GM18502 (cell line): Measurements from ENCODE around the gene DHRS4.

ENCODE experiments used
- ATAC-seq: cut with Tn5 transposase; IDR thresholded peaks from one replicate; pipeline ENCODE4 v1.9.1; 2021; ENCODE audit warnings: mild to moderate bottlenecking; ENCODE audit not compliant: unreplicated experiment, poor library complexity

DHRS4 gene

GRCh38 chr14:23953464-23954278, at the start of gene DHRS4:
DHRS4 (plus strand) TSS chr14:23953770; CDS start chr14:23953789, 19 bp downstream.
- ATAC-seq = peak; percentile 94

DNA sequence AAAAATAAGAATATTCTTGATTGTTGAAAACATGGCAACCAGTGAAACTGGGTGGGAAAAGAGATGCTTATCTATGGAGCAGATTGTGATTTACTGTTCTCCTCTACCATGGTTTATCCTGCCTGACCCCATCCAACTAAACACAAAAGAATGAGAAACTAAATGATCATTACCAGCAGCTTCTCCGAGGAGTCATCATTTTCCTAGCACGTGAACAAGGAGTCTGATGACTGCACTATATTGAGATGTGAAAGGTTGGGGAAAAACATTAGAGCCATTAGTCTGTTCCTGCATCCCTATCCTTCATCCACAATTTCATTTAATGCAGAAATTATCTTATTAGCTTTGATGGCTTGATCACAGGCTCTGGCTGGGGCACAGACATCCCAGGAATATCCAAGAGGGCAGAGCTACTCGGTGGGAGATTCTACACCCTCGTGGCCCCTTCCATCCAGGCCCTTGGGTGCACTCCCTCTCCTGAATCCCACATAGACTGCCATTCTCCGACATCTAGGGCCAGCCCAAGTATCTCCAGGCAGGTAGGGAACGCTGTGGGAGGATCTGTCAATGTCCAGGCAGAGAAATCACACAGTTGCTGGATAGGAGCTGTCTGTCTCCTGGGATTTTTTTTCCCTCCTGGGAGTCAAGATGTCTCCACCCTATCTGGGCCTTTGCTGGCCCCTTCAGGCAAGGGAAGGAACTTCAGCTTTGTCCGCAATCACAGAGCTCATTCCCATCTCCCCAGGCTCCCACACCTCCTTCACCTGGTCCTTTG, 43.3 kb upstream of the DHRS4 start:
- peak; percentile 53 for ATAC-seq

- ATAC-seq = no peak
Observed at GRCh38 chr14:23910876-23911210, 42.7 kb upstream of the DHRS4 start.

DNA sequence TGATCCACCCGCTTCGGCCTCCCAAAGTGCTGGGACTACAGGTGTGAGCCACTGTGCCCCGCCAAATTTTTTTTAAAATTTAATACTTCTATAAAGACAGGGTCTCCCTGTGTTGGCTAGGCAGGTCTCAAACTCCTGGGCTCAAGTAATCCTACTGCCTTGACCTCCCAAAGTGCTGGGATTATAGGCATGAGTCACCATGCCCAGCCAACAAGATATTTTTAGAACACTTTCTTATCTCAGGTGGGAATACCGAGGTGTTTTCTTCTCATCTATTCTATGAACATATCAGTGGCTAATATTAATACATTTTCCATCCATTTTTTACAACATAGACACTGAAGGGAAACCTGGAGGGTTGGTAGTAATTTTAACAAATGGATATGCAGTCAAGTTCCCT, 38.0 kb upstream of the DHRS4 start:
- no peak for ATAC-seq

GRCh38 chr14:23916004-23916403, 37.6 kb upstream of the DHRS4 start:
- ATAC-seq = no peak

- ATAC-seq = no peak
Observed at GRCh38 chr14:23916446-23916845, 37.1 kb upstream of the DHRS4 start.

DNA sequence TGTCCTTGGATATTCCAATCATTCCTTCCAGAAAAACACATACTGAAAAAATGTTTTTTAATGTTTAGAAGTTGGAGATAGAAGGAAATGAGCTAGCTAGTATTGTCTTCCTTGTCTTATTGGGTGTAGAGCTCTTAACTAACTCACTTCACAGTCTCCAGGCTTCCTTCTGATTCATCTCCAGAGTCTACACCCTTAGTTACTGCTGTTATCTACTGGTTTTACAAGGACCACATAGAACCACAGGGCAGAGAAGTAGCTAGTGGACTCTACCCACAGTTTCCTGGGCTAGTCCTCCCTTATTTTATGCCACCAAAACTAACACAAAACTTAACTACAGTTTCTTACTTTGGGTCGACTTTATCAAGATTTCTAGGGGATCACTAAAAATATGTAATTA, 31.0 kb upstream of the DHRS4 start:
- ATAC-seq = no peak

GRCh38 chr14:23925523-23926075, 28.0 kb upstream of the DHRS4 start:
- ATAC-seq = no peak

GRCh38 chr14:23926543-23926942, 27.0 kb upstream of the DHRS4 start:
- ATAC-seq = no peak

- ATAC-seq = no peak
Observed at GRCh38 chr14:23929136-23929535, 24.4 kb upstream of the DHRS4 start.

DNA sequence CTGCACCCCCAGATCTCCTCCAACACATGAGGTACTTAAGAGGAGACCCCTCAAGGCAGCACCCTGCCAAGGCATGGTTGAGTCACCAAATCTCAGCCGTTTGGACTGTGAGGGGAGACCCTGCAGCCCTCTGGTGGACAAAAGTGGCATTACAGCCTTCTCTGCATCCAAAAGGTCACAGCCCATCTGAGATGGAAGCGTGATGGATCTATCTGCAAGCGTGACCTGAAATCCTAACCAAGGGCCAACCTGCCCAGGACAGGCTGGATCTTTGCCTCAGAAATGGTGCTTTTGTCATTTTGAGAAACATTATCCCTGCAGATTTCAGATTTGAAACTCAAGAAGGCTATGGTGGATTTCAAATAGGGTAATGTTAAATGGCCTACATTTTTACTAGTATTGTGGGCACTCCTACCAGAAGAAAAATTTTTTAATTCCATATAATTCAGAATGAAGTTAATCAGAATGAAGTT, 23.7 kb upstream of the DHRS4 start:
- ATAC-seq = peak; percentile 63

GRCh38 chr14:23930742-23931141, 22.8 kb upstream of the DHRS4 start:
- ATAC-seq = no peak

DNA sequence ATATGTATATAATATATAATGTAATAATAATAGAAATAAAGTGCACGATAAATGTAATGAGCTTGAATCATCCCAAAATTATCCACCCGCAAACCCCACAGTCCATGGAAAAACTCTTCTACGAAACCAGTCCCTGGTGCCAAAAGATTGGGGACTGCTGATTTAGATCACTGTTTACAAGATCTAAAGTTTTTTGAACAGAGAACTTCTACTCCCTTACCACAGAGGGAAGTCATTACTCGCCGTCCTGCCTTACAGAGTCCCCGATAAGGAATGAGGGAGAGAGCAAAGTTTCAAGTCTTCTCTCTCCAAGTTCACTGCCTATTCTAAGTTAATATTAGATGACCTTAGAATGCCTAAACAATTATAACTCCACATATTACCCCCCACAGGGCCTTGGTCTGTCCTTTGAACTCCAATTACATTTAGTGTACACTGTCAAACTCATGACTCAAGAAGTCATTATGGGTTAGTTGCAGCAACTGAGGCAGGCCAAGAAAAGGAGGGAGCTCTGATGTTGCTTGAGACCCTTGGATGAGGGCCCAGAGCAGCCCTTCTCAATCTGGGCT, 21.8 kb upstream of the DHRS4 start:
- ATAC-seq = no peak

DNA sequence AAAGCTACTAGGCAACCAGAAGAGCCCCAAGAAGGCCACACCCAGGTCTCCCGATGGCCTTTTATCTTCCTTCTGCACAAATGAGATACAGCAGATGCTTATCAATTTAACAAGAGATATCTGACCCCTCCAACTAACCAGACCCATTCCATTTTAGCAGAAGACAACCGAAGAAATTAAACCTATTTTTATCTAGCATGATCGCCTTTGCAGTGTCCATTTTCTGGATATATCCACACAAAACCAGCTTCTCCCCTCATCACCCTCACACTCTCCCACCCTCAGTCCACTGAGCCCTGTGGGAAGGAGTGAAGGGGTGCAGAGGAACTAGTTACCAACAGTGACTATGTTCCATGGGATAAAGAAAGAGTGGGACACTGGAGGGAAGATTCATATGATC, 20.9 kb upstream of the DHRS4 start:
- no peak for ATAC-seq

DNA sequence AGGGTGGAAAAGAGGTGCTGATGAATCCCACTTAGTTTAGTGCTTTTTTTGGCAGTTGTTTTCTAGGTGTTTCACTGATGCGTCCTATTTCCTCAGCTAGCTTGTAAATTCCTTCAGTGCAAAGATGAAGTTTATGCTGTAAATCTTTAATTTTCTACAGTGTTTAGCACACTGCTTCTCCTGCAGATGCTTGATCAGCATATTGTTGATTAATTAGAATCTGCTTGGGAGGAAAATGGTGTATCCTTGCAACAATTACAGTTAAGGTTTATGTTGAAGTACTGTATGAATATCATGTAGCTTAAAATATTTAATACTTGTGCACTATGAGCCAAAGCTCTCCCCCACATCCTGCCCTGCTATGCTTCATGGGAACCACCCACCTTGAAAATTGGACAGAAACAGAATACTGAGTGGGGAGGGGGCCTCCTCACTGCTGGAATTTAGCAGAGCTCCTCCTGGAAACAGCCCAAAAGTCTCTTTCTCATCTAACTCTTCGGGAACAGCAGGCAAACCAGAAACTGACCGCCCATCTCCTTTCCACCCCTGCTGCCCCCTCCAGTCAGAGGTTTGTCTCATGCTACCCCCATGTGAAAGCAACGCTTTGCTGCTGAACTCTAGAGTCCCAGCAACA, 20.3 kb upstream of the DHRS4 start:
- no peak for ATAC-seq

GRCh38 chr14:23933742-23934128, 19.8 kb upstream of the DHRS4 start:
- no peak for ATAC-seq

GRCh38 chr14:23935158-23935557, 18.4 kb upstream of the DHRS4 start:
- ATAC-seq = no peak

GRCh38 chr14:23936084-23936829, 17.3 kb upstream of the DHRS4 start:
- no peak for ATAC-seq

DNA sequence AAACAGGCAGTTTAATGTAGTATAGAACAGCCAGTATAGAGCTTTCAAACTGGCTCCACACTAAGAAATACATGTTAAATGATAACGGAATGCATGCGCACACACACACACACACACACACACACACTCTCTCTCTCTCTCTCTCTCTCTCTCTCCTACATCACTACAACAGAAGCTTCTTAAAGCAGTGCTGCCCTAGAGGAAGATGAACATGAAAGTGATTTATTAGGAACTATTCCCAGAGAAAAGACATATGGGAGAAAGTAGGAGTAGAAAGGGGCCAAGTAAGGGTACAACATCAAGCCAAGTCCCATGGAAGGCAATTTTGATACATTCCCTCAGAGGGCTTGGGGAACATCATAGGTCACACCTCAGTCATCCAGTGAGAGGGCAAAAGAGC, 16.4 kb upstream of the DHRS4 start:
- ATAC-seq = no peak

DNA sequence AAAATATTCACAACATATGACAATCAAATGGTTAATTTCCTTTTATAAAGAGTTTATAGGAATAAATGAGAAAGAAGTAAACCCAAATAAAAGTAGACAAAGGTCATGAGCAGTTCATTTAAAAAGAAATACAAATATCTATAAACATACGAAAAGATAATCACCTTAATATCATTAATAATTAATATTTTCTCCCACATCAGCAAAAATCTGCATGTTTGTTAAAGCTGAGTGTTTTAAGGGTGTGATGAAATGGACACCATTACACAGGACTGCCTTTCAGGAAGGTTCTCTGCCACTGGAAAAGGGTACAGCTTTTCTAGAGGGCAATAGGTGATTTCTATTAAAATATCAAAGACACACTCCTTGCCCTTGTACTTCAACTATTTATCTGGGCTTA, 14.7 kb upstream of the DHRS4 start:
- ATAC-seq = no peak
